Ramos (cell line): ENCODE results near the gene A1CF.

Source experiments
- in situ Hi-C: fragments of 300-500 bp; cut with MboI; formaldehyde crosslinking; loops from one replicate; pipeline ENCODE4 v1.14.3; 2022; ENCODE audit warnings: low sequenced_read_pairs; ENCODE audit not compliant: unreplicated experiment

The A1CF gene

DNA sequence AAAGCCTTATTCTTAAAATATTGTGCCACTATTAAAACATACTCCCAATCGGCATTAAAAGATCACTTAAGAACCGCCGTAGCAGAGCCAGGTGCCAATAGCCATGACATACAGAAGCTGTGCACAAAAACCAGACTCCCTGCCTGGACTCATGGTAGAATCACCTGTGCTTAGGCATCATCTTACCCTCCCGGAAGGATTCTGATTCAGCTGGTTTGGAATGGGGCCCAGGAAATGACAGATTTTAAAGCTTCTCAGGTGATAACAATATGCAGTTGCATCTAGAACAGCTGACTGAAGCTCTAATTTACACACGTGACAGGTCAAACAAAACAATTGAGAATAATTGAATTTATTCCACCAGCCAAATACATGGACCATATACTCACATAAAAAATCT lies 10.7 kb downstream of the A1CF start:
- in situ Hi-C loops, result no loop called here

DNA sequence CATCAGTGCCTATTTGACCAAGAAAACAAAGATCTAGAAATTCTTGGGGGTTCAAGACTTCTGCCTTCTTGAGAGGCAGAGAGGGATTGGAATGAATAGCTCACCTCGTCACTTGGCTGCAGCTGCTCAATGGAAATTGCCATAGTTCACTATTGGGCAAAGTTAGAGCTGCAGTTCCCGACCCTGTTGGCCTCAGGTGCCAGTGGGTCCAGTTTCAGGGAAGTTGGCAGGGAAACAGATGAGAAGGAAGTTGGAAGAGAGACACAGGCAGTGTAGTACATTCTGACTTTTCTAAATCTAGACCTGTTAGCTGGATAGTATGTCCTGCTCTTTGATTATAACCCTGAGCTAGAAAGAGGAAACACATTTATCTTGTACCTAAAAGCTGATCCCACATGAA lies 19.1 kb downstream of the A1CF start:
- in situ Hi-C loops, result no loop called here

DNA sequence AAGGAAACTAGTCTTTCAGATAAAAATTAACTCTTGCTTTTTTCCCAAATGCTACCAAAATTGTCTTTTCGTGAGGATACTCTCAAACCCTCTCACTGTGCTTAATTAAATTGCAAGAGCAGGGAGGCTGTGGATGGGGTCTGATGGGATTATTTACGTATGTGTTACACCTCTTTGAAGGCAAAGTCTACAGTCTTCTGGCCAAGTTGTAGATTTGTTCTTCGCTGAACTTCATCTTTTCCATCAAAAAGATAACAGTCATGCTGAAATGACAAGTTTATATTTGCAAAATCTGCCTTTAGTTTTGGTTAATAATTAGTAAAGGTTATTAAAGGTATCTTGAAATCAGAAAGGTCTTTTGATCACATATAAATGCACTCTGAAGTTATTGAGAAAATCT lies 22.7 kb downstream of the A1CF start:
- in situ Hi-C loops, result no loop called here

DNA sequence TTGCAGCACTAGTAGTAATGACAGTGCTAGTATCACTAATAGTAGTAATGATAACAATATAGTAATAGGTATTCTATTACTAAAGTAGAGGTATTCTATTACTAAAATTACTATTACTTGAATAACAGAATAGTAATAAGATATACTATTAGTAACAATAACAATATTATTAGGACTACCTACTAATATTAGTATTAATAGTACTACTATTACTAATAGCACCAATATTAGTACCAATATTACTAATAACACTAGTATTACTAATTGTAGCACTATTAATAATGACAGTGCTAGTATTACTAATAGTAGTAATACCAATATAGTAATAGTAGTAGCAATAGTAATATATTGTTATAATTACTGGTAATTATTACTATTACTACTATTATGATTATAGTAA lies 24.1 kb downstream of the A1CF start:
- in situ Hi-C loops, result no loop called here

DNA sequence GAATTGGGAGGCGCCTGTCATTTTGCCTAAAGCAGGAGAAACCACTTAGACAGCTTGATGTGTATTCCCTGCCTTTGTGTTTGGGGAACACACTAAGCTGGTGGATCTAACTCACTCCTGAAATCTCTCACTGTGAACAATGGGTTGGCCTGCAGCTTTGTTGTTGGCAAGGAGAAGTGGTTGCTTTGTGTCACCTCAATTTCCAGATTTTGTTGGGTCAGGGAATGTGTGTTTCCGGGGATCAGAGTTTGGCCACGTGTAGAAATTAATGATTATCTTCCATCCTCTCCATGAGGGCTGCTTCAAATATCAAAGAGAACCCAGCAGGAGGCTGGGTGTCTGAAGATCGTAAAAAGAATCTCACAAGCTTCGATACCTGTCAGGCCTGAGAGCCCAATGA lies 27.8 kb downstream of the A1CF start:
- in situ Hi-C loops, result no loop called here

DNA sequence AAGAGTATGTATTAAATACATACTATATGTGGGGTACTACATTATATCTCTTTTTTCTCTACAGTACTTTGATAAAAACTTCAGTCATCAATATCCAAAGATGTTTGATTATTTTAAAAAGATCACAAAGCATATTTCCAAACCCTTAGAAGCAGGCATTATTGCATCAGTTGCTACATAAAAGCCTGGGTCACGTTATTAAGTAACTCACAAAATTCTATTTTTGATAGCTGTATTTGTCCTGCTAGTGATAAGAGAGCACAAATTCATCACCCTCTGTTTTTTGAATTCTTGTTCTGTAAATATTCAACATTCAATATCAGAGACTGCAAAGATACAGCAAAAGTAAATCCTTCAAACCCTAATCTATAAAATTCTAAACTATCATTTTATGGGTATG lies 30.0 kb downstream of the A1CF start:
- in situ Hi-C loops, result no loop called here

DNA sequence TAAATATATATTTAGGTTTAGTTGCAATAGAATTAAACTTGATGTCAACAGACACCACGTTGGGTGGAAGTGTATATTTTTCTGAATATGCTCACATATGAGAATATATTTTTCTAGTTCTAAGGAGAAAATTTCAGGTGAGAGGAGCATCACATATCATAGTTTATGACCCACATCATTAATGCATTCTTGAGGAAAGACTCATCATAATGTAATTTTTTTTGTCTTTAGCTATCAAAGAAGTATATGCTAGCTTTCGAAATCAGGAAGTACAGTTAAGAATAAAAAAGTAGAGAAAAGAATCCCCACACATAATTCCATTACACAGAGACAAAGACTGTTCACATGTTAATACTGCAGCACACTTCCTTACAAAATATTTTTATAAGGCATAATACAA lies 30.4 kb downstream of the A1CF start:
- in situ Hi-C loops, result no loop called here

DNA sequence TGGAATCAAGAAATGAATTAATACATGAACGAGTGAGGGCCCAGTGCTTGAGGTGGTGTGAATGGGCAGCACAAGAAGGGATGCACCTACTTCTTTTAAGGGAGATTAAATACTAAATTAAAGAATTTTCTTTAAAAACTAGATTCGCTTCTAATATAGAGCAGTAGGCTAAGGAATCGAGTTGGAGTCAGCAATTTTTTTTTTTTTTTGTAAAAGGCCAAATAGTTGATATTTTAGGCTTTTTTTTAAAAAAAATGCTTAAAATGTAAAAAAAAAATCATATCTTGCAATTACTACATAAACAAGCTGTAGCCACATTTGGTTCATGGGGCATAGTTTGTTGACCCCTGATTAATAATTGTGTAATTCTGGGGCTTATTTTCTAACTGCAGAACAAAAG lies 31.9 kb downstream of the A1CF start:
- in situ Hi-C loops, result no loop called here

DNA sequence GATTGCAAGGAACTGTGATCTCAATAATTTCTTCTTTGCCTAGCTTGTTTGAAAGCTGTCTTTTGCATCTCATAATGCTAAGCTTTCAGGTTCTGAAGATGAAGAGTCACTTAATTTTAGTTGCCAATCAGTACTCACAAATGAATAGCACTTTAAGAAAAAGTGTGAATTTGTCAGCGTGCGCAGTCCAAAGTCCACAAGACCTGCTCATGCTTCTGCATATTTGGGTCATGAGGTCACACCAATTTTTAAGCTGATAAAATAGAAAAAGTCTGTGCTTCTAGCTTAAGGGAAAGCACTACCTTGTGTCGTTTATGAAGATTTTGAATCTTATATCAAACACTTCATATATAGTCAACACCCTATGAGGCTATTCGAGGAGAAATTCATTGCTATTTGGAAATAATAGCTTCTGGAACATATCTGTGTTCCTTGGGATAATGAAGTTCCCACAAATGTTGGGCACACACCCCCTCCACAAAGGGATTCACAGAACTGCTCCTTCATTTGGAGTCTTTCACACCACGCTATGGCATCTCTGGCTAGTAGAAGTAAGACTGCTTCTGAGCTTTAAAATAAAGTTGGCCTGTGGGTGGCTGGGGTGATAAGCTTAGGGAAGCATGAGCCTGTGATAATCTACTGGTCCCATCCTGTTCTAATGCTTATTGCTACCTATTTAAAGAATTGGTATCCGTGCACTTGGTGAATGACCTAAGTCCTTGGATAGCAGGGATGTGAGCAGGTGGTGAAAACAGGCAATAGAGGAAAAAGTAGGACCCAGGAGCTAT lies 33.3 kb downstream of the A1CF start:
- in situ Hi-C loops, result no loop called here

DNA sequence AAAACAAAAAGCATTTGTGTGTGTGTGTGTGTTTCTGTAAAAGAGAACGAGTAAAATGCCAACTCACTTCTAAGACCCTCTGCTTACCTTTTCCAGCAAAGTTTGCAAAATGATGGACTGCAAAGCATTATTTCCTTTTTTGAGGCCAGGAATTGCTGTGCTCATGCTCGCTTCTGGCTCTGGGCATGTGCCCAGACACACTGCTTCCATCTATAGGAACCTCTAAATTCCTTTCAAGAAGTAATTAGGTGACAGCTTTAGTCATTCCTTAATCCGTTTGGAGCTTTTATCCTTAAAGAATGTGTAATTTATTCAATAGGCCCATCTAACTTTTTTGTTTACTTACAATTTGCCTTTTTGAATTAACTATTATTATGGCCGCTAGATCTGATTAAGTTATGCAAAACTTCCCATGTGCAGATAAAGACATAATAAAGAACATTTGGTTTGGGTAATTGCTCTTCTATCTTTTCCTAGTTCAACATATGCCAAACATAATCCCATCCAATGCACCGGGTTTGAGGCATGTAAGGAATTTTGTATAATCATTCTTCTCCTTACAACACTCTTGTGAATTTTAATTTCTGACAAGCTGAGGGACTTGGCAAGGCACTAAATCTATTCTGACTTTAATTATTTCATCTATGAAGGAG lies 34.7 kb downstream of the A1CF start:
- in situ Hi-C loops, result no loop called here

DNA sequence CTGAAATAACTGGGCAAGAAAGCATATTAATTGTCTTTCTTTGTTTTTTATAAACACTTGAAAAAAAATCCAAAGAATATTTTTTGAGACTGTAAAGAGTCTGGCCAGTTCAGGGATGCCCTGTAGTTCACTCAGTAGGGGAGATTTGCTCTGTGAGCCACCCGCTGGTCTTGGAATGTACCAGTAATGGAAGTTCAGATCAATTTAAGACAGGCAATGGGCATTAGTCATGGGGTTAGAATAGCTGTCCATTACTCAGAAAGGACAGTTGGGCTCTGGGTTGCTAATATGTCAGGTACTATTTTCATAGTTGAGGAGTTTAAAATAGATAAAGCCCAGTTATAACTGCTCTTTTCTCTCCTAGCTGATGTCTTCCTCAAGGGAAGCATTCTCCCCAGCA lies 38.7 kb downstream of the A1CF start:
- in situ Hi-C loops, result no loop called here

DNA sequence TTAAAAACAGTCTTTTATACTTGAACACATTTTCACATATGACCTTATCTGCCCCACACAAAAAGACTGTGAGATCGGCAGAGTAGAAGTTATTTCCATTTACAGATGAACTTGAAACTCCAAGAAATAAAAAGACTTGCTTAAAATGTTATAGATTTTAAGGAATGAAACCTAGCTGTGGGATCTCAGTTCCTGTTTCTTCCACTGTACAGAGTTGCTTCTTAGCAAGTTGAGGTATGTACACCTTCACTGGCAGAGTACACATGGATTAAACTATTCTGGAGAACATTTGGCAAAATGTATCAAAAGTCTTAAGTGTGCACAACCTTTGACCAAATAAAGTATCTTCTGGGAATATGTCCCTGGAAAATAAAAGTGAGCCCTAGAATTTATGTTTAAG lies 48.3 kb downstream of the A1CF start:
- in situ Hi-C loops, result no loop called here

DNA sequence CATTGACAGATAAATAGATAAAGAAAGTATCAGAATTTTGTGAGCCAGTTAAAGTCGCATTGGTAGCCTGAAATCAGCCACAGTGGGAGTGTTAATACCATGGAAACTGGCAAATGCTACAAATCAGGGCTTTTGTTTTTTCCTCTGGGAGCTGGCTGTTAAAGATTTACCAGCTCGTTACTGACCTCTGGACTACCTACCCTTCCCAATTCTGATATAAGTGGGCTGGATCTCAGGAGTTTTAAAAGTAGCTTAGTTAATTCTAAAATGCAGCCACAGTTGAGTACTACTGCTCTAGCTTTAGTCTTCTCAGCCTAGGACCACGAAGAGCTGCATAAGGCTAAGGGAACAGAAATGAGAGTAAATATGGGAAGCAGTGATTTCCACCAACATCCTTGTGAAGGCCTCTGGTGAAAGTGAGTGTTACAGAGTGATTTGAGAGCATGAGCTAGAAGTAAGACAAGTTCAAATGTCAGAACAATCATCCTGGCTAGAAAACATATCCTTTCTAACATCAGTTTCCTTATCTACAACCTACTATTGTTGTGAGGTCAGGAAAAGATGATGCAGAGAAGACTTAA lies 53.2 kb downstream of the A1CF start:
- in situ Hi-C loops, result no loop called here

DNA sequence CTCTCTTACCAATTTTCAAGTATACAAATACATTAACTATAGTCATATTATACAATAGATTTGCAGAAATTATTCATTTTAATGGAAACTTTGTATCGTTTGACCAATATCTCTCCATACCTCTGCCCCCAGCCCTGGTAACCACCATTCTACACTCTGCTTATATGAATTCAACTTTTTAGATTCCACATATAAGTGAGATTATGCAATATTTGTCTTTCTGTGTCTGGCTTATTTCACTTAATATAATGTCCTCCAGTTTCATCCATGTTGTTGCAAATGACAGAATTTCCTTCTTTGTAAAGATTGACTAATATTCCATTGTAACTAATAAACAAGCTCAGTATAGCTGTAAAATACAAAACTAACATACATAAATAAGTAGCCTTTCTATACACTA lies 55.4 kb downstream of the A1CF start:
- in situ Hi-C loops, result no loop called here

DNA sequence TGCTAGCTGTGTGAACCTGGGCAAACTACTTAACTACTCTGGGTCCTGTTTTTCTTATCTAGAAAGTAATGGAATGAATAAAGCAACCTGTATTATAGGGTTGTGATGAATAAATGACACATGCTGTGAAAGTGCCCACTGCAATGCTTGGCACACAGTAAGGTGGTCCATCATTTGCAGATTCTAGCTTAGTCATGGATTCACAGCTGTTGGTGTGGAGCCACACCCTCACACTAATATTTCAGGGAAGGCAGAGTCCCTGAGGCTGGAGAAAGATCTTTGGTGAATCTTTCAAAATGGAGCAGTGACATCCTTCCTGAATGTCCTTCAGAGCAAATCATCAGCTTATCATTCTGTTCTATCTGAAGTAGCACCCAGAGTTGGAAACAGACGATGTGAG lies 60.6 kb downstream of the A1CF start:
- in situ Hi-C loops, result no loop called here

DNA sequence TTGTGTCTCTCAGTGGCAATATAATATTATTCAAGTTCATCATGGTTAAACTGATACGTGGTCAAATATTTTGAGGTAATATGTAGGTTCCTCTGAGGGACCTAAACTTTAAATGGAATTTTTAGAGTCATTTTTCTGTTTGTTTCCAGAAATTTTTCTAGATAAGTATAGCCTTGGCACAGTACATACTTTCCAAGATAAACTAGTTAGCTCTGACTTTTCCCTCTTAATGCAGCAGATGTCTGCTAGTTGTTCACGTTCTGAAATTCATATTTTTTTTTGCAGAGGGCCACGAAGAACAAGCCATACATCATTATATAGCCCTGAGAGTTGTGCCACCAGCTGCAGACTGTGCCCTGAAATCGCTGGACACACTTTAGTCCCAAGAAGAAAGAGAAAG lies 61.6 kb downstream of the A1CF start:
- in situ Hi-C loops, result no loop called here

DNA sequence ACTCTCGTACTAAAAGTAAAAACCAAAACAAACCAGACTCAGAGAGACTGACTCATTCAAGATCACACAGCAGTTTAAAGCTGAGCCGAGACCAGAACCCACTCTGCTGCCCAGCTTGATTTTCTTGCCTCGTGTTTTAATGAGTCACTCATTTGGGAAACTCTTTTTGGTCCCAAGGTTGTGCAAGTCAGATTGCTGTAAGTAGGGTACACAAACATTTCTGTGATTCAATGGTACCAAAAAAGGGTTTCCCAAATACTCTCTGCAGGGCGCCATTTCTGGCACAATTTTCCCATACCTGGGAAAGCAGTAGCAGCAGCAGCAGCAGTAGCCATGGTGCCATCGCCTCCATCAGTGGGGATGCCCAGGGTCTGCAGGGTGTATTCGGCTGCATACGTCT lies 75.8 kb downstream of the A1CF start:
- in situ Hi-C loops, result no loop called here

DNA sequence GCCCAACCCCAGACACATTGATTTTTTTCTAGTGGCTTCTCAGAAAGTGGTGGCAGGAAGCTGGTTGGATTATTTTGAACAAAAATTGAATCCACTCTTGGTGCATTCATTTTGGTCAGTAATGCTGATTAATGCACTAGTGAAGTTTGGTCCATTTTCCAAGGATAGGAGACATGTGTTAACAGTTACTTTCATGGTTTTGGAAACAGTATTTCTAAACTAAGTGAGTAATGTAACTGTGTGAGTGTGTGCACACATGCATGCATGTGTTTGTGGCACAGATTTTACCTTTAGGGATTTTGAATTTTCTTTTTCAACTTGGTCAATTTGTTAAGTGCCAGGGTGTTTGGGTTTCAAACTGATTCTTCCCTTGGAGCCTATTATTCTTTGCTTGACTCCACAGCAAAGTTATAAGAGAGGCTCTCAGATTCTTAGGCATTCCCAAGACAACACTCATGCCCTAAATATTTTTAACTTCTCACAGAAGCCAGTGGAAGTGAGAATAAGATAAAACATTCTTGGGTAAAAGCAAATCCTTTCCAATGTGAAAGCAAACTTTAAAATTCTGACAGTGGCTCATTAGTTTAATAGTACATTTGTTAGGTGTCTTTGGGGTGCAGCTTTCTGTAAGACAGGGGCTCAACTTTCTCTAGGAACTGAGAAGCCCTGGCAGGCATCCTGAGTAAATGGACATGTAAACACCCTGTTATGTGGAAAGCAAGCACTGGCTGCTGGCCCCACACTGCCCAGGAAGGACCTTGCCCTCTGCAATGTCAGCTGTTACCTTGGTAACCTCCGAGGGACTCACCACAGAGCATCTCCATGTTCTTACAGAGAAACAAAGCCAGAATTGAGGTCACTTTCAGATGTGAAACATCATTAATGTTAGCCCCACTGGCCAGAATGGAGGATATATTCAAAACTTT lies 77.3 kb downstream of the A1CF start:
- in situ Hi-C loops, result no loop called here

DNA sequence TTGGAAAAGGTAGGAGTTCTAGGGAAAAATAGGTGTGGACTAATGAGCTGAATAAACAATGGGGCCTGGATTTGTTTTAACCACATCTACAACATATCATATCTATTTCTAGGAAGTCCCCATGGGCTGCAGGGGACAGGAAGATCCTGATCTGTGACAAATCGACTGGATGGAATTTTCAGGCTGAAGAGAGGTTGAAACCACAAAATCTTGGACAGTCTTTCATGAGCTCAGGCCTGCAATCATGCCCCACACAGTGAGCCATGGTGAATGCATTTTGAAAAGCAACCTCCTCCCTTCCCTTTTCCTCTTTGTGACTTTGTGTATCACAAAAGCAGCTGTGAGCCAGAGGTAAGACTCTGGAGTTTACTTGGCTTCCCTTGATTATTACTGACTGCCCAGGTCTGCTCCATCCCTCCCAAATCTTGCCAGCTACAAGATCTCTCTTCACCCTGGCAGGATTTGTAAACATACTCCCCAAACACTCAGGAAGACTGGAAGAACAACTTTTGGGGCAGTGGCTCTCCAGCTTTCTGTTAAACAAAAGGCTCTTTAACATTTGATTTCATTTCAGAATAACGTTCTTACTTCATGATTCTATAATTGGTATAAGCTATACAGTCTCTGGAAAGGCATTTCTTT lies 79.3 kb downstream of the A1CF start:
- in situ Hi-C loops, result no loop called here

DNA sequence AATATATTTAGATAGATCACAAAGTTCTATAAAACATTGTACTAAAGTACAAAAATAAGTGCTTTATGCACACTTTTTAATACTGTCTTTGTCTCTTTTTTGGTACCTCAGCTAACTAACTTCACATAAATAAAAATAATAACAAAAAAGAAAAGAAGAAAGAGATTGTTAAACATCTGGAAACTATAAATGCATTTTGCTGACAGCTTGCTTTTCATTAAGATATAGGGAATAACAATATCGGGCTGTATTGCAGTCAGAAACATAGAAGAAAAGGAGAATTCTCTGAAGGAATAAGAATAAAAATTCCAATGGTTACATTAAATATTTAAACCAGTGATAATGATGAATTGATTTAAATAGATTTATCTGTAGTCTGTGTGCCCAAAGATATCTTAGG lies 85.8 kb downstream of the A1CF start:
- in situ Hi-C loops, result no loop called here
